ENCODE data around the gene TMCC1.

DNA sequence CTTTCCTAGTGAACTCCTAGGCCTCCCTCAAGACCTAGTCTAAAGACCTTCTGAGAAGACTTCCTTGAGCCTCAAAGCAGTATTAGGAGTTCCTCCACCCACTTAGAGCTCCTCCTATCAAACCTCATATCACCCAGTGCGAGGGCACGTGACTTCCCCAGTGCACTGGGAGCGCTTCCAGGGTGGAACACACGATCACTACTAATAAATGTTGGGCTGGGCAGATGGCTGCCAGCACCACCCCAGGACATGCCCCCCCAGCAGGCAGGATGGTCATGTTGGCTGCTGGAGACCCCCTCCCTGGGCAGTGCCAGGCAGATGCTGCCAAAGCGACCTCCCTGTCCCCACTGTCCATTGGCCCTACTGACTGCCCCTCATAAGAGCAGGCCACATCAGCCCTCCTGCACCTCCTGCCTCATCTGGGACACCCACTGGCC is 278.6 kb downstream of the TMCC1 start:
- peak; percentile 80 for TF ChIP-seq POLR2A (IDR thresholded peaks at IDR 0.05; ENCODE audit: low read length)
- TF ChIP-seq GATA1 (IDR thresholded peaks at IDR 0.05; ENCODE audit: low read depth, low read length): no peak
